Gastrocnemius medialis (tissue), 4 donors: ENCODE data around the gene NCAM2. TPM values are rescaled to one million over a fixed set of nuclear protein-coding genes. Genes with fewer than 3 reads are reported as not detected.

Experiments
- ATAC-seq, 2 donors: fragments of 150-250 bp; one replicate each; pipeline ENCODE4 v1.9.1; 2016
- DNase-seq, 2 donors: peaks; one replicate each; pipeline ENCODE4 v3.0.0-alpha.2; 2019
- H3K27ac ChIP-seq, 4 donors: fragments of 200-600 bp; sonication (generic); 1 replicate in 1 of 4; 2 replicates in 3 of 4; pipeline ENCODE4 v1.5.1; 2016 to 2018; ENCODE audit warnings: mild to moderate bottlenecking in 2 of 4, moderate library complexity in 1 of 4
- H3K27me3 ChIP-seq, 3 donors: fragments of 200-600 bp; sonication (generic) in 2 of 3; 1 replicate in 1 of 3; 2 replicates in 2 of 3; pipeline versions ENCODE4 v1.5.1 to v1.6.0; 2016 to 2019; ENCODE audit warnings: mild to moderate bottlenecking in 1 of 3, moderate library complexity in 1 of 3
- H3K36me3 ChIP-seq, 2 donors: fragments of 200-600 bp; sonication (generic) in 1 of 2; one replicate each; pipeline ENCODE4 v1.5.1; 2017 to 2018
- H3K4me1 ChIP-seq, 2 donors: fragments of 200-600 bp; sonication (generic) in 1 of 2; one replicate each; pipeline ENCODE4 v1.5.1; 2016 to 2017; ENCODE audit warnings: mild to moderate bottlenecking in 2 of 2
- H3K4me3 ChIP-seq, 4 donors: fragments of 200-600 bp; sonication (generic) in 3 of 4; 1 replicate in 1 of 4; 2 replicates in 3 of 4; pipeline ENCODE4 v1.5.1; 2016 to 2019; ENCODE audit warnings: mild to moderate bottlenecking in 2 of 4
- H3K9me3 ChIP-seq, 3 donors: fragments of 200-600 bp; sonication (generic) in 2 of 3; 1 replicate in 1 of 3; 2 replicates in 2 of 3; pipeline ENCODE4 v1.5.1; 2016 to 2019
- POLR2A ChIP-seq, 2 donors: fragments of 450-650 bp; IDR thresholded peaks; one replicate each; pipeline ENCODE4 v1.6.1; 2017; ENCODE audit warnings: antibody characterized with exemption in 2 of 2, mild to moderate bottlenecking in 2 of 2, moderate library complexity in 2 of 2
- in situ Hi-C, 4 donors: fragments of 200-750 bp; cut with MboI; loops; one replicate each; pipeline versions ENCODE4 v1.15.0 to v1.8.0; 2017; ENCODE audit warnings: low sequenced_read_pairs in 4 of 4
- intact Hi-C: fragments of 100-400 bp; cut with DNase I; formaldehyde crosslinking; loops from one replicate; pipeline ENCODE4 v1.15.1; 2023; ENCODE audit warnings: low total_unique reads
- total RNA-seq, 4 donors: library from RNA; depleted of rRNA; stranded (reverse); fragments of >200 nt; gene quantifications; one replicate each; pipeline versions ENCODE4 v1.1.0 to v1.2.3, GENCODE V29; 2016
- TF ChIP-seq, protein P1 (sequence below), 5 experiments: fragments of 450-650 bp in 3 of 5; fragments of 200-600 bp in 2 of 5; sonication (generic) in 2 of 5; IDR thresholded peaks in 4 of 5; conservative IDR thresholded peaks in 1 of 5; 1 replicate in 4 of 5; 2 replicates in 1 of 5; pipeline ENCODE4 v1.5.1; 2016 to 2019; ENCODE audit warnings: antibody characterized with exemption in 5 of 5, mild to moderate bottlenecking in 3 of 5, moderate library complexity in 3 of 5

Gene NCAM2
- total RNA-seq, 4 donors from 2014 or later, result 0.07 to 1.9 (median 0.65) TPM

DNA sequence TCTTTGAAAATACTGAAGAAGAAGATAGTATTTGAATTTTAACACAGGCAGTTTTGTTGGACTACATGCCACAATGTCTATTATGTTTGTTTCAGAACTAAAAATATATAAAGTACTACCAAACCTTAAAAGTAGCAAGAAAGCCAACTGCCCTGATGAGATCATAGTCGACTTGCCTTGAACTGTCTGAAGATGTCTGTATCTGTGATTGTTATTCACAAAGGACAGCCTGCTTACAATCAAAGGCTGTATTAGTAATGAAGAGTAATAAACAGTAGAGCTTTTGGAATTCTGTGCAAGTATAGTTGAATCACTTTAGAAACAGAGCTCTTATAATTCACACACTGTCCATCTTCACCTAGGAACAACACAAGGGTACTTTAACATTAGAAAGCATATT is 228.3 kb downstream of the NCAM2 start:
- intact Hi-C loops (no loop called here), in situ Hi-C loops (no loop called here)
- Histone ChIP-seq H3K27me3 (no peaks in the 10 kb centered on the region), H3K4me3 (no peak overlapping the region), H3K4me1 (no peaks in the 10 kb centered on the region), H3K36me3 (no peaks in the 10 kb centered on the region), H3K27ac (no peak overlapping the region), H3K9me3 (no peaks in the 10 kb centered on the region)
- ATAC-seq, result no peak
- DNase-seq, result no peak
- TF ChIP-seq, protein P1, sequence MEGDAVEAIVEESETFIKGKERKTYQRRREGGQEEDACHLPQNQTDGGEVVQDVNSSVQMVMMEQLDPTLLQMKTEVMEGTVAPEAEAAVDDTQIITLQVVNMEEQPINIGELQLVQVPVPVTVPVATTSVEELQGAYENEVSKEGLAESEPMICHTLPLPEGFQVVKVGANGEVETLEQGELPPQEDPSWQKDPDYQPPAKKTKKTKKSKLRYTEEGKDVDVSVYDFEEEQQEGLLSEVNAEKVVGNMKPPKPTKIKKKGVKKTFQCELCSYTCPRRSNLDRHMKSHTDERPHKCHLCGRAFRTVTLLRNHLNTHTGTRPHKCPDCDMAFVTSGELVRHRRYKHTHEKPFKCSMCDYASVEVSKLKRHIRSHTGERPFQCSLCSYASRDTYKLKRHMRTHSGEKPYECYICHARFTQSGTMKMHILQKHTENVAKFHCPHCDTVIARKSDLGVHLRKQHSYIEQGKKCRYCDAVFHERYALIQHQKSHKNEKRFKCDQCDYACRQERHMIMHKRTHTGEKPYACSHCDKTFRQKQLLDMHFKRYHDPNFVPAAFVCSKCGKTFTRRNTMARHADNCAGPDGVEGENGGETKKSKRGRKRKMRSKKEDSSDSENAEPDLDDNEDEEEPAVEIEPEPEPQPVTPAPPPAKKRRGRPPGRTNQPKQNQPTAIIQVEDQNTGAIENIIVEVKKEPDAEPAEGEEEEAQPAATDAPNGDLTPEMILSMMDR (IDR thresholded peaks at IDR 0.05 in 4 of 5, conservative IDR thresholded peaks at IDR 0.05 in 1 of 5), result no peak
- TF ChIP-seq POLR2A (IDR thresholded peaks at IDR 0.05), result no peak

GRCh38 chr21:21230672-21231071 is 232.5 kb downstream of the NCAM2 start:
- ATAC-seq, result no peak
- Histone ChIP-seq H3K27ac (no peak overlapping the region), H3K4me1 (no peaks in the 10 kb centered on the region), H3K27me3 (no peaks in the 10 kb centered on the region), H3K9me3 (no peaks in the 10 kb centered on the region), H3K36me3 (no peaks in the 10 kb centered on the region), H3K4me3 (no peak overlapping the region)
- TF ChIP-seq, protein P1 (IDR thresholded peaks at IDR 0.05 in 4 of 5, conservative IDR thresholded peaks at IDR 0.05 in 1 of 5), result no peak
- TF ChIP-seq POLR2A (IDR thresholded peaks at IDR 0.05), result no peak
- DNase-seq, result no peak
- in situ Hi-C loops, result no loop called here
- intact Hi-C loops, result no loop called here

DNA sequence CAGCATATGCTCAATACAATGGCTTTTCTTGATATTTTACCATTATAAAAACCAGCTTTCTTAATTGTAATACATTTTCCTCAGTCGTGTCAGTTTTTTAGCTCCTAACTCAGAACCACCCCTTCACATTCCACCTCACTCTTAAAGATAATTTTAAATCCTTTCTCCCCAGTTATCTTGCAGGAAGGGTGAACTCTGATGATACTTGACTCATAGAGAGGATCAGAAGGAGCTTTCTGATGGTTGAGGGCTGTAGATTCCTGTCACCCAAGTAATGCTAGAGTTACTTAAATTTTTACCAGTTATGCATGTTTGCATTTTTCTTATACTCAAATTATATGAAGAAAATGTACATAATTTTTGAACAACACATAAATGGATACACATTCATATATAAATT is 233.7 kb downstream of the NCAM2 start:
- Histone ChIP-seq H3K36me3 (no peaks in the 10 kb centered on the region), H3K4me3 (no peak overlapping the region), H3K27me3 (no peaks in the 10 kb centered on the region), H3K9me3 (no peaks in the 10 kb centered on the region), H3K27ac (no peak overlapping the region), H3K4me1 (no peaks in the 10 kb centered on the region)
- intact Hi-C loops, result no loop called here
- in situ Hi-C loops, result no loop called here
- TF ChIP-seq POLR2A (IDR thresholded peaks at IDR 0.05), result no peak
- TF ChIP-seq, protein P1 (IDR thresholded peaks at IDR 0.05 in 4 of 5, conservative IDR thresholded peaks at IDR 0.05 in 1 of 5), result no peak
- ATAC-seq, result no peak
- no peak for DNase-seq

DNA sequence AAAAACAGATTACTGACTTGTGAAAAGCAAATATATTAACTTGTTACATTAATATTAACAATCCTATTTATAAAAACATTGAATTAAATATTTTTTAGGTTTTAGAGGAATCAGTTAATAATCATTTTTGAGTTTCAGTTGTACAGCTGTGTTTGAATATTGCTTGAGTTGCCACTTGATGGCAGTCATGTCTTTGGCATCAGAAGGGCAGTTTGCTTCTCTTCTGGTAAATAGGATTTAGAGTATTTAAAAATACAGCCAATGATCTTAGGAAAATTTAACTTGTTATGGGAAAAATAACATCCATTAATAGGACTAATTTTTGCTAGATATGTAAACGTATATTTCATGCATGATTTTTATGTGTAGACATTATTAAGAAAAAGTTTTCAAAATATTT is 234.1 kb downstream of the NCAM2 start:
- no peak overlapping the region for H3K4me3 ChIP-seq
- no peaks in the 10 kb centered on the region for H3K9me3 ChIP-seq
- no peaks in the 10 kb centered on the region for H3K4me1 ChIP-seq
- intact Hi-C loops (no loop called here), in situ Hi-C loops (no loop called here)
- no peak for DNase-seq
- H3K27me3 ChIP-seq, result no peaks in the 10 kb centered on the region
- no peak for TF ChIP-seq POLR2A (IDR thresholded peaks at IDR 0.05)
- TF ChIP-seq, protein P1 (IDR thresholded peaks at IDR 0.05 in 4 of 5, conservative IDR thresholded peaks at IDR 0.05 in 1 of 5), result peak in 2 of 5 experiments; percentile 12 to 16
- no peak for ATAC-seq
- no peak overlapping the region for H3K27ac ChIP-seq
- H3K36me3 ChIP-seq, result no peaks in the 10 kb centered on the region

GRCh38 chr21:21233051-21233450 is 234.8 kb downstream of the NCAM2 start:
- no peaks in the 10 kb centered on the region for H3K27me3 ChIP-seq
- H3K36me3 ChIP-seq, result no peaks in the 10 kb centered on the region
- H3K4me3 ChIP-seq, result no peak overlapping the region
- H3K27ac ChIP-seq, result no peak overlapping the region
- DNase-seq (no peak), ATAC-seq (no peak)
- intact Hi-C loops (no loop called here), in situ Hi-C loops (no loop called here)
- H3K4me1 ChIP-seq, result no peaks in the 10 kb centered on the region
- no peak for TF ChIP-seq POLR2A (IDR thresholded peaks at IDR 0.05)
- TF ChIP-seq, protein P1 (IDR thresholded peaks at IDR 0.05 in 4 of 5, conservative IDR thresholded peaks at IDR 0.05 in 1 of 5), result no peak
- H3K9me3 ChIP-seq, result no peaks in the 10 kb centered on the region
